Transverse colon (tissue), 3 donors: ENCODE results near the gene GTF3C1.

Source experiments
- EP300 ChIP-seq: sonication (generic); formaldehyde crosslinking; IDR thresholded peaks from one replicate; pipeline ENCODE4 v1.6.1; 2017; ENCODE audit warnings: antibody characterized with exemption, low read depth
- POLR2A ChIP-seq: fragments of 450-650 bp; IDR thresholded peaks from one replicate; pipeline ENCODE4 v1.6.1; 2016; ENCODE audit warnings: antibody characterized with exemption, mild to moderate bottlenecking, moderate library complexity
- TF ChIP-seq, protein P1 (sequence below), 5 experiments: fragments of 200-600 bp in 3 of 5; fragments of 450-650 bp in 2 of 5; sonication (generic) in 3 of 5; IDR thresholded peaks; 1 replicate in 2 of 5; 2 replicates in 3 of 5; pipeline ENCODE4 v1.5.1; 2016 to 2017; ENCODE audit warnings: antibody characterized with exemption in 5 of 5, inconsistent platforms in 3 of 5, mild to moderate bottlenecking in 2 of 5, moderate library complexity in 1 of 5

DNA sequence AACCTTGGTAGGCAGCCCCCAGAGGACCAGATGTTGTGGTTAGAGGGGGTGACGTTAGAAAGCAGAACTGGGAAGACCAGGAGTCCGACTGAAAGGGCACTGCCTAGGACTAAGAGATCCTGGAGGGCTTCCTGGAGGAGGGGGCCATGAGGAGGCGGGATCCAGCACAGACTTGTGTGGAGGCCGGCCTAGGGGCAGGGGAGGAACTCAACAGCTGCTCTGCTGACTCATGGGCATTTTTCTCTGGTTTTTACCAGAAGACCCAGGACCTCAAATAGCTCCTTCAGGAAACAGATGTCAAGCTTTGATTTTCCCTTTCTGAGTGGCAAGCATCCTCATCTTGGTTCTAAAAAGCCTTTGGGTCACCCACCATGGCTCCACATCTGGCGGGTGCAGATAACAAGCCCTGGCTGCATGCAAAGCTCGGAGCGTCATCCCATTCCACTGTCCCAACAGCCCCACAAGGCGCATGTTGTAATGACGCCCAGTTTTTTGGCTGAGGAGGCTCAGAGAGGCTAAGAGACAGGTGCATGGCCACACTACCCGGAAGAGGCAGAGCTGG is 118.7 kb downstream of the GTF3C1 start:
- TF ChIP-seq, protein P1, sequence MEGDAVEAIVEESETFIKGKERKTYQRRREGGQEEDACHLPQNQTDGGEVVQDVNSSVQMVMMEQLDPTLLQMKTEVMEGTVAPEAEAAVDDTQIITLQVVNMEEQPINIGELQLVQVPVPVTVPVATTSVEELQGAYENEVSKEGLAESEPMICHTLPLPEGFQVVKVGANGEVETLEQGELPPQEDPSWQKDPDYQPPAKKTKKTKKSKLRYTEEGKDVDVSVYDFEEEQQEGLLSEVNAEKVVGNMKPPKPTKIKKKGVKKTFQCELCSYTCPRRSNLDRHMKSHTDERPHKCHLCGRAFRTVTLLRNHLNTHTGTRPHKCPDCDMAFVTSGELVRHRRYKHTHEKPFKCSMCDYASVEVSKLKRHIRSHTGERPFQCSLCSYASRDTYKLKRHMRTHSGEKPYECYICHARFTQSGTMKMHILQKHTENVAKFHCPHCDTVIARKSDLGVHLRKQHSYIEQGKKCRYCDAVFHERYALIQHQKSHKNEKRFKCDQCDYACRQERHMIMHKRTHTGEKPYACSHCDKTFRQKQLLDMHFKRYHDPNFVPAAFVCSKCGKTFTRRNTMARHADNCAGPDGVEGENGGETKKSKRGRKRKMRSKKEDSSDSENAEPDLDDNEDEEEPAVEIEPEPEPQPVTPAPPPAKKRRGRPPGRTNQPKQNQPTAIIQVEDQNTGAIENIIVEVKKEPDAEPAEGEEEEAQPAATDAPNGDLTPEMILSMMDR (IDR thresholded peaks at IDR 0.05): no peak
- no peak for TF ChIP-seq EP300
- TF ChIP-seq POLR2A: no peak
